Gastroesophageal sphincter (tissue), 4 donors: ENCODE measurements around the gene ATP6V1G2. TPM values are rescaled to one million over a fixed set of nuclear protein-coding genes. Genes with fewer than 3 reads are reported as not detected.

ENCODE experiments used
- ATAC-seq: fragments of 150-250 bp; one replicate; pipeline ENCODE4 v1.9.1; 2016; ENCODE audit warnings: mild to moderate bottlenecking, moderate library complexity
- H3K27ac ChIP-seq, 4 donors: fragments of 200-600 bp; sonication (generic) in 3 of 4; 1 replicate in 3 of 4; 2 replicates in 1 of 4; pipeline ENCODE4 v1.5.1; 2016 to 2019
- H3K27me3 ChIP-seq: fragments of 200-600 bp; sonication (generic); one replicate; pipeline ENCODE4 v1.5.1; 2019
- H3K36me3 ChIP-seq, 2 donors: fragments of 200-600 bp; sonication (generic); one replicate each; pipeline ENCODE4 v1.5.1; 2019; ENCODE audit warnings: control low read depth in 1 of 2
- H3K4me1 ChIP-seq, 3 donors: fragments of 200-600 bp; sonication (generic); 1 replicate in 2 of 3; 2 replicates in 1 of 3; pipeline ENCODE4 v1.5.1; 2016 to 2019; ENCODE audit warnings: control low read depth in 2 of 3
- H3K4me3 ChIP-seq, 2 donors: fragments of 200-600 bp; sonication (generic); one replicate each; pipeline ENCODE4 v1.5.1; 2019; ENCODE audit warnings: mild to moderate bottlenecking in 1 of 2, moderate library complexity in 1 of 2
- H3K9me3 ChIP-seq, 3 donors: fragments of 200-600 bp; sonication (generic); one replicate each; pipeline ENCODE4 v1.5.1; 2017 to 2019; ENCODE audit warnings: control low read depth in 2 of 3
- CTCF ChIP-seq, 4 experiments: fragments of 200-600 bp in 2 of 4; fragments of 450-650 bp in 2 of 4; sonication (generic) in 1 of 4; IDR thresholded peaks; one replicate each; pipeline ENCODE4 v1.5.1; 2017 to 2019; ENCODE audit warnings: antibody characterized with exemption in 4 of 4, mild to moderate bottlenecking in 2 of 4, moderate library complexity in 2 of 4
- EP300 ChIP-seq: sonication (generic); formaldehyde crosslinking; IDR thresholded peaks from one replicate; pipeline ENCODE4 v1.6.1; 2017; ENCODE audit warnings: antibody characterized with exemption, mild to moderate bottlenecking
- POLR2A ChIP-seq, 2 donors: fragments of 450-650 bp; IDR thresholded peaks; one replicate each; pipeline ENCODE4 v1.6.1; 2017; ENCODE audit warnings: antibody characterized with exemption in 2 of 2, mild to moderate bottlenecking in 2 of 2, moderate library complexity in 1 of 2
- POLR2AphosphoS5 ChIP-seq: sonication (generic); formaldehyde crosslinking; IDR thresholded peaks from one replicate; pipeline ENCODE4 v1.6.1; 2017; ENCODE audit warnings: antibody characterized with exemption
- WGBS, 2 donors: methylation state at CpG; one replicate each; pipeline ENCODE4 v1.1.5; 2018; ENCODE audit warnings: low coverage in 1 of 2; 5-methylcytosine and 5-hydroxymethylcytosine counted together
- total RNA-seq, 4 donors: library from RNA; depleted of rRNA; stranded (reverse); fragments of >200 nt; gene quantifications; one replicate each; pipeline ENCODE4 v1.1.0, GENCODE V29; 2016

ATP6V1G2 gene
- total RNA-seq, 4 donors from 2014 or later = 1.3 to 5.7 (median 2.9) TPM

GRCh38 chr6:31541658-31542521 is 4.5 kb downstream of the ATP6V1G2 start, which contains the start of gene DDX39B:
DDX39B (minus strand) TSS chr6:31542003; CDS start chr6:31540532, 1,471 bp downstream.
- ATAC-seq = peak; percentile 95
- Histone ChIP-seq H3K27me3 (no peaks in the 10 kb centered on the region), H3K9me3 (no peaks in the 10 kb centered on the region), H3K4me1 (peaks cover 9 to 63% (median 30%) of the 10 kb centered on the region in 3 donors), H3K36me3 (peaks cover 0 to 36% of the 10 kb centered on the region in 2 donors), H3K4me3 (peak within 1 kb of the TSS; percentile 76 to 92), H3K27ac (peak within 1 kb of the TSS; percentile 83 to 96 (median 94))
- TF ChIP-seq POLR2AphosphoS5 = peak; percentile 96
- TF ChIP-seq EP300 = no peak
- peak; percentile 62 to 67 for TF ChIP-seq POLR2A (IDR thresholded peaks at IDR 0.05)
- TF ChIP-seq CTCF (IDR thresholded peaks at IDR 0.05) = no peak
- 0% methylated on average over 5 to 30 of the region's 43 CpGs for WGBS, 2 donors

- peaks cover 9 to 63% (median 26%) of the 10 kb centered on the region in 3 donors for H3K4me1 ChIP-seq
- ATAC-seq = no peak
- H3K27me3 ChIP-seq = no peaks in the 10 kb centered on the region
- H3K27ac ChIP-seq = peak overlapping the region; percentile 83 to 96 (median 94)
- H3K9me3 ChIP-seq = no peaks in the 10 kb centered on the region
- WGBS, 2 donors = 1% methylated on average over 14 to 18 of the region's 21 CpGs
- peaks cover 2 to 43% of the 10 kb centered on the region in 2 donors for H3K36me3 ChIP-seq
- H3K4me3 ChIP-seq = peak overlapping the region; percentile 76 to 92
- TF ChIP-seq CTCF (IDR thresholded peaks at IDR 0.05) (no peak), EP300 (no peak), POLR2AphosphoS5 (no peak), POLR2A (IDR thresholded peaks at IDR 0.05) (no peak)
Measured at GRCh38 chr6:31541059-31541657, 5.2 kb downstream of the ATP6V1G2 start.

- 12 to 17% methylated on average over 2 to 4 of the region's 4 CpGs for WGBS, 2 donors
- TF ChIP-seq EP300 (no peak), CTCF (IDR thresholded peaks at IDR 0.05) (no peak), POLR2AphosphoS5 (no peak), POLR2A (IDR thresholded peaks at IDR 0.05) (no peak)
- Histone ChIP-seq H3K4me3 (peak overlapping the region; percentile 76 to 92), H3K36me3 (peaks cover 7 to 48% of the 10 kb centered on the region in 2 donors), H3K27ac (peak overlapping the region; percentile 83 to 96 (median 94)), H3K27me3 (no peaks in the 10 kb centered on the region), H3K4me1 (peaks cover 9 to 64% (median 24%) of the 10 kb centered on the region in 3 donors), H3K9me3 (no peaks in the 10 kb centered on the region)
- no peak for ATAC-seq
Measured at GRCh38 chr6:31540640-31541039, 5.8 kb downstream of the ATP6V1G2 start.

- Histone ChIP-seq H3K4me1 (peaks cover 9 to 64% (median 24%) of the 10 kb centered on the region in 3 donors), H3K27ac (peak overlapping the region in 1 of 4 donors; percentile 4)
Measured at GRCh38 chr6:31538805-31539400, 7.5 kb downstream of the ATP6V1G2 start.

More at GRCh38 chr6:31538805-31539400, 7.5 kb downstream of the ATP6V1G2 start:
- 50 to 52% methylated on average over 3 to 5 of the region's 6 CpGs for WGBS, 2 donors
- Histone ChIP-seq H3K4me3 (peak overlapping the region in 1 of 2 donors; percentile 76), H3K36me3 (peaks cover 8 to 66% of the 10 kb centered on the region in 2 donors), H3K9me3 (no peaks in the 10 kb centered on the region), H3K27me3 (no peaks in the 10 kb centered on the region)
- TF ChIP-seq POLR2AphosphoS5 = no peak
- TF ChIP-seq EP300 = no peak
- no peak for TF ChIP-seq POLR2A (IDR thresholded peaks at IDR 0.05)
- TF ChIP-seq CTCF (IDR thresholded peaks at IDR 0.05) = no peak
- no peak for ATAC-seq
